Measurements from ENCODE around the gene HIGD1B. TPM values are rescaled to one million over a fixed set of nuclear protein-coding genes. Genes with fewer than 3 reads are reported as not detected.

Gene HIGD1B
- not detected in 2 replicates for total RNA-seq

DNA sequence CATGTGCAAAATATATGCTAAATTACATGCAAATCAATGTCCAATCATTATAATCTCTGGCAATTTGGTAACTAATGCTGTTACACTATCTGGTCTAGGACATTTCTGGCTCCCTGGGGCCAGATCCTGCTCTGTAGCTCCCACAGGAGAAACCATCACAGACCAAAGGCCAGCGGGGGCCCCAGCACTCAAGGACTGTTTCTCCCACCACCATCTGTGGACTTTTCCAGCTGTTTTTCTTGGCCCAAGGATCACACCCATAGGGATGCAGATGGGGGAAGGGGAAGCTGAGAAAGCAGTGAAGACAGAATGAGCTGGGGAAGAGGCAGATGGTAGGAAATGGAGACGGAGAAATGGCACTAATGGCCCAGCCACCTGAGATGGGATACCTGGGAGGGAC is at the start of gene HIGD1B:
Gene HIGD1B (plus strand): TSS at position 298 of the 400 bp plus-strand sequence. CDS start 270 bp downstream, outside the sequence.

DNA sequence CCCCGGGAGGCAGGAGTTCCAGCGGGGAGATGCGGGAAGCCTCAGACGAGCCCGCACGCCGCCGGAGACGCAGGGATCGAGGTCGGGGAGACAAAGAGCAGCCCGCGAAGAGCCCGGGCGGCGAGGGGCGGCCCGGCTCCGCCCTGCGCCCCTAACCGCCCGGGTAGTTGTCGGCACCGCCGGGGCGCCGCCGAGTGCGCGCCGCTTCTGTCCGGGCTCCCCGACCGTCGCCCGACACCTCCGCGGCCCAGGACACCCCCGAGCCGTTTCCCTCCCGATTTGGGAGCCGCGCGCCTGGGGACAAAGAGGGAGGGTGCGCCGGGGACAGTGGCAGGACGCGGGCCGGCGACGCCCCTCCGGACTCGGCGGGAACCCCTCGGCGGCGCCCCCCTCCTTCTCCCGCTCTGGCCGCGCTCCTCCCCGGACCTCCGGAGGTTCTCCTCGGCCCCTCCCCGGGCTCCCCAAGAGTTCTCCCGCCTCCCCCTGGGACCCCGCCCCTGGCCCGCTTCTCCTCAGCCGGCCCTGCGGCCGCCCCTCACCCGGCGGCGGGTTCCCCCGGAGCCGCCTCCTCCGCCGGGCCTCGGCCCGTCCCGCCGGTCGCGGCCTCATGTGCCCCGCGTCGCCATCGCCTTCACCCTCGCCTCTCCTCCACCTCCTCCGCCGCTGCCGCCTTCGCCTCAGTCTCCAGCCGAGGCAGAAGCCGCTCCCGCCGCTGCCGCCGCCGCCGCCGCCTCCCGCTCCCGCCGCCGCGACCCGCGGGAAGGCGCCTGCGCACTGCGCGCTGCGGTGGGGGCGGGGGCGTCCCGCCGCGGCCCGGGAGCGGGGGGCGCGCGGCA is 17.9 kb upstream of the HIGD1B start, which contains the start of gene GJC1:
Gene GJC1 (minus strand): TSS at position 765 of the 836 bp plus-strand sequence. CDS start 24,470 bp downstream, outside the sequence.

DNA sequence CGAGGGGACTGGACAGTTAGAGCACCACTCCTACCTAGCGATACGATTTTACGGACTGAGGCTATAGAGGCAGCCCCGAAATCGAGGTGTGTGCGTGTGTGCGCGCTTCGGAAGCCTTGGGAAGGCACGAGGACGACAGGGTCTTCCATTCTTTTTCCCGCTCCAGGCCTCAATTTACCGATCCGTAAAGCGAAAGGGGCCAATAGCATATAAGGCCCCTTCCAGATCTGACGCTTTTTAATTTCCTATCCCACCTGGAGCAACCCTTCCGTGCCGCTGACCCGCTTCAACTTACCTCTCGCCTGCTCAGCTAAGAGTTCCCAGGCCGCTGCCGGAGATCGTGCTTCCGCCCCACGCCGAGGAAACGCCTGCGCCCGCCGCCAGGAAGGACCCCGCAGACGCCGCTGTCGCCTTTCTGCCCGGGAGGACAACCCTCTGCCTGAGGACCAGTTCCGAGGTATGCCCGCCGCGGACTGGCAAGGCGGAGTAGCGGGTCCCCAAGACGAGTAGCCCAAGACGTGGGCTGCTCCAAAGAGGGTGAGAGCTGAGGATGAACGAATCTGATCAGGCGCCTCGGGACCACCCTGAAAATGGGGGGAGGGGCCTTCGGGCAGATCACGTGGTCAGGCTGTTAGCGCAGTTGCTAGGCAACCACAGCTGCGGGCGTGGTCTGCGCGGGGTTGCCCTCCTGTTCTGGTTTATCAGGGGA is 51.5 kb downstream of the HIGD1B start, which contains the start of gene EFTUD2:
Gene EFTUD2 (minus strand): TSS at position 372 of the 709 bp plus-strand sequence. CDS start 4,924 bp downstream, outside the sequence.

Small RNAs within 50 kb of the gene (small RNA-seq; reads per million reads assigned to genes)
- gene RN7SL405P: not detected

Other genes starting within 250 kb of the HIGD1B start
- gene MEIOC, start 191.4 kb upstream of the HIGD1B start, total RNA-seq: under 0.01 and 0.11 TPM in 2 replicates
- 43.8 and 45.2 TPM in 2 replicates for gene CCDC43, start 158.1 kb upstream of the HIGD1B start, total RNA-seq
- gene DBF4B, start 139.2 kb upstream of the HIGD1B start, total RNA-seq: 3.5 and 4.4 TPM in 2 replicates
- under 0.01 and 0.13 TPM in 2 replicates for gene ADAM11, start 88.9 kb upstream of the HIGD1B start, total RNA-seq
- gene GJC1, start 17.6 kb upstream of the HIGD1B start, total RNA-seq: 8.2 and 36.2 TPM in 2 replicates
- 76.4 and 98.5 TPM in 2 replicates for gene EFTUD2, start 51.6 kb downstream of the HIGD1B start, total RNA-seq
- 0.65 and 0.76 TPM in 2 replicates for gene GFAP, start 67.6 kb downstream of the HIGD1B start, total RNA-seq
- gene KIF18B, start 99.9 kb downstream of the HIGD1B start, total RNA-seq: 2.7 and 3.7 TPM in 2 replicates
- 1.1 and 2.4 TPM in 2 replicates for gene C1QL1, start 120.4 kb downstream of the HIGD1B start, total RNA-seq
- 37.4 and 42.4 TPM in 2 replicates for gene DCAKD, start 203.7 kb downstream of the HIGD1B start, total RNA-seq
- gene NMT1, start 213.4 kb downstream of the HIGD1B start, total RNA-seq: 63.3 and 87.4 TPM in 2 replicates

All from articular chondrocyte of knee joint (primary cell).